Transverse colon (tissue), 4 donors: ENCODE results near the gene TMTC1. TPM values are rescaled to one million over a fixed set of nuclear protein-coding genes. Genes with fewer than 3 reads are reported as not detected.
A peak's percentile ranks its signal among the peaks of the same experiment; 100 is the strongest.

ENCODE experiments used
- DNase-seq: peaks from one replicate; pipeline ENCODE4 v3.0.0-alpha.2; 2019
- H3K27ac ChIP-seq, 4 donors: fragments of 200-600 bp; sonication (generic); 2 replicates each; pipeline ENCODE4 v1.5.1; 2016 to 2018; ENCODE audit warnings: inconsistent platforms in 4 of 4
- H3K27me3 ChIP-seq: fragments of 200-600 bp; sonication (generic); 2 replicates; pipeline ENCODE4 v1.5.1; 2017; ENCODE audit warnings: inconsistent platforms
- H3K36me3 ChIP-seq, 4 donors: fragments of 200-600 bp; sonication (generic); 2 replicates each; pipeline ENCODE4 v1.5.1; 2017 to 2019; ENCODE audit warnings: inconsistent platforms in 4 of 4
- H3K4me1 ChIP-seq, 4 donors: fragments of 200-600 bp; sonication (generic); 2 replicates each; pipeline ENCODE4 v1.5.1; 2017 to 2020; ENCODE audit warnings: inconsistent platforms in 4 of 4
- H3K4me3 ChIP-seq, 4 donors: fragments of 200-600 bp; sonication (generic); 1 replicate in 1 of 4; 2 replicates in 3 of 4; pipeline versions ENCODE4 v1.5.1 to v1.6.1; 2017 to 2019; ENCODE audit warnings: inconsistent platforms in 4 of 4
- H3K9me3 ChIP-seq, 2 donors: fragments of 200-600 bp; sonication (generic); 2 replicates each; pipeline ENCODE4 v1.5.1; 2017 to 2019; ENCODE audit warnings: inconsistent platforms in 2 of 2
- EP300 ChIP-seq: sonication (generic); formaldehyde crosslinking; IDR thresholded peaks from one replicate; pipeline ENCODE4 v1.6.1; 2017; ENCODE audit warnings: antibody characterized with exemption, low read depth
- POLR2A ChIP-seq: fragments of 450-650 bp; IDR thresholded peaks from one replicate; pipeline ENCODE4 v1.6.1; 2016; ENCODE audit warnings: antibody characterized with exemption, mild to moderate bottlenecking, moderate library complexity
- POLR2AphosphoS5 ChIP-seq, 3 donors: sonication (generic); formaldehyde crosslinking; IDR thresholded peaks; one replicate each; pipeline ENCODE4 v1.6.1; 2016; ENCODE audit warnings: antibody characterized with exemption in 3 of 3
- WGBS, 2 donors: methylation state at CpG; one replicate each; pipeline ENCODE4 v1.1.5; 2018; ENCODE audit warnings: low coverage in 1 of 2; 5-methylcytosine and 5-hydroxymethylcytosine counted together
- in situ Hi-C, 4 donors: fragments of 200-750 bp; cut with MboI; loops; one replicate each; pipeline versions ENCODE4 v1.15.0 to v1.15.1; 2017; ENCODE audit warnings: low sequenced_read_pairs in 3 of 4, low pct_ligation_motif_present in 1 of 4, low pct_unique_long_range_greater_than_20kb in 1 of 4
- intact Hi-C: fragments of 100-400 bp; cut with DNase I; formaldehyde crosslinking; loops from one replicate; pipeline ENCODE4 v1.15.1; 2023; ENCODE audit warnings: low total_unique reads
- total RNA-seq, 4 donors: library from RNA; depleted of rRNA; stranded (reverse); fragments of >200 nt; gene quantifications; one replicate each; pipeline ENCODE4 v1.1.0, GENCODE V29; 2016
- TF ChIP-seq, protein P1 (sequence below), 5 experiments: fragments of 200-600 bp in 3 of 5; fragments of 450-650 bp in 2 of 5; sonication (generic) in 3 of 5; IDR thresholded peaks; 1 replicate in 2 of 5; 2 replicates in 3 of 5; pipeline ENCODE4 v1.5.1; 2016 to 2017; ENCODE audit warnings: antibody characterized with exemption in 5 of 5, inconsistent platforms in 3 of 5, mild to moderate bottlenecking in 2 of 5, moderate library complexity in 1 of 5

Gene TMTC1
- total RNA-seq, 4 donors from 2014 or later: 10.2 to 26.9 (median 16.9) TPM

- intact Hi-C loops: no loop called here
- Histone ChIP-seq H3K36me3 (no peaks in the 10 kb centered on the region), H3K4me1 (peaks cover 0 to 21% (median 4%) of the 10 kb centered on the region in 4 donors), H3K27me3 (no peaks in the 10 kb centered on the region), H3K9me3 (no peaks in the 10 kb centered on the region), H3K27ac (no peak overlapping the region), H3K4me3 (no peak overlapping the region)
- WGBS, 2 donors: 72 to 100% methylated on average over 1 to 6 of the region's 6 CpGs
- in situ Hi-C loops: loop anchor here in 2 of 4 donors (25.0 kb wide), 1 partner anchor 1246 kb away; no protein-coding TSS in a partner anchor
- no peak for TF ChIP-seq POLR2AphosphoS5 (IDR thresholded peaks at IDR 0.05)
- TF ChIP-seq, protein P1, sequence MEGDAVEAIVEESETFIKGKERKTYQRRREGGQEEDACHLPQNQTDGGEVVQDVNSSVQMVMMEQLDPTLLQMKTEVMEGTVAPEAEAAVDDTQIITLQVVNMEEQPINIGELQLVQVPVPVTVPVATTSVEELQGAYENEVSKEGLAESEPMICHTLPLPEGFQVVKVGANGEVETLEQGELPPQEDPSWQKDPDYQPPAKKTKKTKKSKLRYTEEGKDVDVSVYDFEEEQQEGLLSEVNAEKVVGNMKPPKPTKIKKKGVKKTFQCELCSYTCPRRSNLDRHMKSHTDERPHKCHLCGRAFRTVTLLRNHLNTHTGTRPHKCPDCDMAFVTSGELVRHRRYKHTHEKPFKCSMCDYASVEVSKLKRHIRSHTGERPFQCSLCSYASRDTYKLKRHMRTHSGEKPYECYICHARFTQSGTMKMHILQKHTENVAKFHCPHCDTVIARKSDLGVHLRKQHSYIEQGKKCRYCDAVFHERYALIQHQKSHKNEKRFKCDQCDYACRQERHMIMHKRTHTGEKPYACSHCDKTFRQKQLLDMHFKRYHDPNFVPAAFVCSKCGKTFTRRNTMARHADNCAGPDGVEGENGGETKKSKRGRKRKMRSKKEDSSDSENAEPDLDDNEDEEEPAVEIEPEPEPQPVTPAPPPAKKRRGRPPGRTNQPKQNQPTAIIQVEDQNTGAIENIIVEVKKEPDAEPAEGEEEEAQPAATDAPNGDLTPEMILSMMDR (IDR thresholded peaks at IDR 0.05): no peak
- TF ChIP-seq EP300: no peak
- TF ChIP-seq POLR2A: no peak
- DNase-seq: no peak
These were observed 217.3 kb downstream of the TMTC1 start for GRCh38 chr12:29566441-29566840.

GRCh38 chr12:29565727-29566126 lies 218.0 kb downstream of the TMTC1 start:
- TF ChIP-seq, protein P1 (IDR thresholded peaks at IDR 0.05): no peak
- TF ChIP-seq POLR2A (no peak), POLR2AphosphoS5 (IDR thresholded peaks at IDR 0.05) (no peak), EP300 (no peak)
- Histone ChIP-seq H3K4me1 (peaks cover 0 to 24% (median 4%) of the 10 kb centered on the region in 4 donors), H3K9me3 (no peaks in the 10 kb centered on the region), H3K27me3 (no peaks in the 10 kb centered on the region), H3K27ac (no peak overlapping the region), H3K4me3 (no peak overlapping the region), H3K36me3 (no peaks in the 10 kb centered on the region)
- intact Hi-C loops: no loop called here
- 80 to 86% methylated on average over 4 to 5 of the region's 5 CpGs for WGBS, 2 donors
- in situ Hi-C loops: loop anchor here in 2 of 4 donors (25.0 kb wide), 1 partner anchor 1247 kb away; no protein-coding TSS in a partner anchor
- no peak for DNase-seq

GRCh38 chr12:29564925-29565324 lies 218.8 kb downstream of the TMTC1 start:
- WGBS, 2 donors: 83 to 95% methylated on average over 3 of the region's 3 CpGs
- Histone ChIP-seq H3K36me3 (no peaks in the 10 kb centered on the region), H3K27ac (peak overlapping the region in 1 of 4 donors; percentile 0), H3K9me3 (no peaks in the 10 kb centered on the region), H3K4me3 (no peak overlapping the region), H3K4me1 (peaks cover 0 to 24% (median 4%) of the 10 kb centered on the region in 4 donors), H3K27me3 (no peaks in the 10 kb centered on the region)
- TF ChIP-seq POLR2AphosphoS5 (IDR thresholded peaks at IDR 0.05): no peak
- TF ChIP-seq, protein P1 (IDR thresholded peaks at IDR 0.05): no peak
- TF ChIP-seq POLR2A: no peak
- no peak for TF ChIP-seq EP300
- in situ Hi-C loops (loop anchor here in 2 of 4 donors (25.0 kb wide), 1 partner anchor 1247 kb away; no protein-coding TSS in a partner anchor), intact Hi-C loops (no loop called here)
- no peak for DNase-seq

DNA sequence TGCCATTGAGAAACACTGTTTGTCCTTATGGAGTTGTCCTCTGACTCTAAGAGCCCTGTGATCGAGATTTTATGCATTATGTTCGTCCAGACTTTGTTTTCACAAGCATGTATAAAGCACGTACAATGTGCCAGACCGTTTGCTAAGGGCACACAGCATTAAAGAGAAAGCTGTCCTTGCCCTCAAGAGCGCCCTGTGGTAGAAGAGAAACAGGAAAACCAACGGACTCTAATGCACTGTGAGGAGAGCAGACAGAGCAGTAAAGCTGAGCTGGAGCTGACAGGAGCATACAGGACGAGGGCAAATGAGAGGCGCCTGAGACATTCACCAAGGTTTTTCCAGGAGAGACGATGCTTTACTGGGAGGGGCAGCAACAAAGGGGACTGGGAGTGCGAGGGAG lies 220.1 kb downstream of the TMTC1 start:
- Histone ChIP-seq H3K36me3 (no peaks in the 10 kb centered on the region), H3K27me3 (no peaks in the 10 kb centered on the region), H3K4me1 (peaks cover 3 to 36% (median 5%) of the 10 kb centered on the region in 4 donors), H3K9me3 (no peaks in the 10 kb centered on the region), H3K4me3 (peak overlapping the region in 1 of 4 donors; percentile 21), H3K27ac (peak overlapping the region; percentile 41 to 63 (median 43))
- no peak for DNase-seq
- intact Hi-C loops (no loop called here), in situ Hi-C loops (loop anchor here in 2 of 4 donors (25.0 kb wide), 1 partner anchor 1249 kb away; no protein-coding TSS in a partner anchor)
- TF ChIP-seq EP300 (no peak), POLR2AphosphoS5 (IDR thresholded peaks at IDR 0.05) (no peak)
- WGBS, 2 donors: 18 to 50% methylated on average over 6 to 10 of the region's 10 CpGs
